ENCODE data around the gene NOTUM.
A peak's percentile ranks its signal among the peaks of the same experiment; 100 is the strongest.
"Not testable (repeated sequence)": the region's sequence is repeated elsewhere in the genome, so short reads cannot be mapped to it uniquely, and the experiment has no call there.

Gene NOTUM

DNA sequence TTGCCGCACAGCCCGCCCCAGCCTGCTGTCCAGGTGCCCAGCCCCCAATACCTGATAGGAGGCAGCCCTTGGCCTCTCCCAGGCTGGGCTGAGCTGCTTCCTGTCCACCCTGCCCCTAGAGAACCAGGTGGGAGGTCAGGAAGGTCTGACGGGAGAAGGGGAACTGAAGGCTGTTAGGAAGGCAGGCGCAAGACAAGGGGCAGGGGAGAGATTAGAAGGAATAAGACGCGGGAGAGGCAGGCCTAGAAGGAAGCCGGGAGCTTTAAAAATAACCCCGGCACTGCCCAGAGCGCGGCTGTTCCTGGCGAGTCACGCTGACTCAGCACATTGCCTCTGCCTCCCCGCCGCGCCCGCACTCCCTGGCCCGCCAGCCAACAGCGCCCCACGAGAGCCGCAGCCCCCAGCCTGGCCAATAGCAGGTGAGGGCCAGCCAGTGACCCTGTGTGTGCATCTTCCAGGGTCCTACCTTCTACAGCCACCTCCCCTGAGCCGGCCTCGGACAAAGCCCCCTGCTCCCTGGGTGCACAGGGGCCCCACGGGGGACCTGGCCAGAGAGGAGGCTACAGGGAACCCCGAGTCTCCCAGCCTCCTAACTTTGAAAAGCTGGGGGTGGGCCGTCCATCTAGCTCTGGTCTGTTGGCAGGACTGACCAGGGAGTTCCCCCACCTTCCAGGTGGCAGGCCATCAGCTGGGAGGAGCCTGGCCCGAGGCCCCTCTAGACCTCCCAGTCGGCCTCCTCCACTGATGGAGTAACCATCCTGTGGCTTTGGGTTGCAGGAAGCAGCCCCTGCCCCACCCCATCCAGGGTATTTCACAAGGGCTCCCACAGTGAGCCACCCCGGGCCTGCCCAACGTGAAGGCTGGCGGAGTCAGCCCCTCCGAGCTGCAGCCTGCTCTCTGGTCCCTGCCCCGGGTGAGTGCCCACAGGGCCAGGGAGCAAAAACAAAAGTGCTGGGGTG, 37.4 kb downstream of the NOTUM start:
- DNase-seq (ENCODE audit: low read depth): no peak

DNA sequence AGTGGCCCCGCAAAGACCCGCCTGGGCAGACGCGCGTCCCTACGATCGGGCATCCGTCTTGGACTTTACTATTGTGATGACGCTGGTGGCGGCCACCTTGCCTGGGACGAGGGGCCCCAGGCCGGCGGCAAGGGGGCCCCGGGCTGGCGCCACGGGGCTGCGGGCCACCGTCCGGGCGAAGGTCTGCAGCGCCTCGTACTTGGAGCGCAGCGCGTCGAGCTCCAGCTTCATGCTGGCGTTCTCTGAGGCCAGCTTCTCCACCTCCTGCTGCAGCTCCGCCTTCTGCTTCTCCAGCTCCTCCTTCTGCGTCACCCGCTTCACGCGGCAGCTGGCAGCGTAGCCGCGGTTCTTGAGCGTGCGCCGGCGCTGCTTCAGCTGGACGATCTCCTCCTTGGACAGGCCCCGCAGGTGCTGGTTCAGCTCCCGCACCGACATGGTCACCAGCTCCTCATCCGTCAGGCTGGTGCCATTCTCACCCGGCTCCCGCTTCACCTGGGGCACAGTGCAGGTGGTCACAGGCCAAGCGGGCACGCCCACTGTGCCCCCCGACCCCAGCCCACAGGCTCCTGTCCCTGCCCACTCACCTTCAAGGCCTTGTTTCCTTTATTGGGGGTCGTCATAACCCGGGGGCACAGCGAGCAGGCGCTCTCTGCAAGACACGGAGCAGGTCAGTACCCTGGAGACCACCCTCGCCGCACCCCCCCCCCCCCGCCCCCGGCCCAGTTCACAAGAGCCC, 38.3 kb downstream of the NOTUM start:
- no peak for DNase-seq (ENCODE audit: low read depth)

DNA sequence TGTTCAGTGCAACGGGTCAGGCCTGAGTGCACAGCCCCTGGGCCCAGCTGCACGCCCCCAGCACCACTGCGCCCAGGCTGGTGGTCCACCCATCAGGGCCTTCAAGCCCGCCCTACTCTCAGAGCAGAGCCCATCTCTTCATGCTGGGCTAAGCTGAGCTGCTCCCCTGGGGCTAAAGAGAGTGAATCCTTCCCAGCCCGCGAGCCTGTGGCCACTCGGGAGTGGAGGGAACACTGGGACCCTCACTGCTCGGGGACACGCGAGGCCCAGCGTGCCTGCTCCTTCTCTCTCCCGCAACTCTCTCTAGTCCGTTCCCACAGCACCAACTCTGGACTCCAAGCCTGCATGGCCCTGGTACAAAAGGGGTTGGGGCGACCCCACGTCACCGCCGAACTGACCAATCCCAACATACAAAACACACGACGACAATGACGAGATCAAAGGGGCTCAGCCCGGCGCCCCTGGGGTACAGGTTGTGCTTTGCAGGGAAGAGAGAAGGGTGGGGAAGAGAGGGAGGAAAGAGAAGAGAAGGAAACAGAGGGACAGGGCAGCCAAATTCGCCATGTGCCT, 38.9 kb downstream of the NOTUM start:
- no peak for DNase-seq (ENCODE audit: low read depth)

GRCh38 chr17:81921537-81921862, 39.5 kb downstream of the NOTUM start:
- DNase-seq (ENCODE audit: low read depth): no peak

GRCh38 chr17:81920612-81921536, 40.1 kb downstream of the NOTUM start:
- DNase-seq (ENCODE audit: low read depth): no peak

DNA sequence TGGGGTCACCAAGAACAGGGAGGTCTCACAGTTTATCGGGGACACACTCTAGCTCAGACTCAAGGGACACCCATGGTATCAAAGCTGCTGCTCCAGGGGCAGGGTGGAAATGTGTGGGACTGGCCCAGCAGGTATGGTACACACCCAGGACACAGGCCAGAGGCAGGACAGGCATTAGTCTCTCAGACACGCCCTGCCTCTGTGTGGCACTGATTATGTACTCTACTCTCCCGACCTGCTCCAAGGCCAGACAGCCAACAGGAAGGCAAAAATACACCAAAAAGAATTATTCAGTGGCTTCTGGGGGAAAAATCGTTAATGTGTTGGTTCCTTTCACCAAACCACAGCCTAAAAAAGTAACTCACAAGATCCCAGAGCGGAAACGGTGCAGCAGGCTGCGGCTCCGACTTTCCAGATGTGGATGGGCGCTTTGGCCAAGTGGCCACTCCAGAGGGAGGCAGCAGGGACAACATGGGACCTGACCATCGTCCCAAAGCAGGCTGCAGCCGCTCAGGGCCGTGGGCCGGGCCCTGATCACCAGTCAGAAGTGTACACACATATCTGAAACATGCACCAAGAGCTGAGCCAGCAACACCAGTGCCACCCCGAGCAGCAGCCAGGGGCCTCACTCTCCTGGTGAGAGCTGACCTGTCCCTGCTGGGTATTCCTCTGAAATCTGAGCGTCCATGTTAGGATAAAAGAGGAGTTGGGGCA, 42.0 kb downstream of the NOTUM start:
- DNase-seq (ENCODE audit: low read depth): no peak

GRCh38 chr17:81918333-81918669, 42.7 kb downstream of the NOTUM start:
- DNase-seq (ENCODE audit: low read depth): not testable (repeated sequence)

DNA sequence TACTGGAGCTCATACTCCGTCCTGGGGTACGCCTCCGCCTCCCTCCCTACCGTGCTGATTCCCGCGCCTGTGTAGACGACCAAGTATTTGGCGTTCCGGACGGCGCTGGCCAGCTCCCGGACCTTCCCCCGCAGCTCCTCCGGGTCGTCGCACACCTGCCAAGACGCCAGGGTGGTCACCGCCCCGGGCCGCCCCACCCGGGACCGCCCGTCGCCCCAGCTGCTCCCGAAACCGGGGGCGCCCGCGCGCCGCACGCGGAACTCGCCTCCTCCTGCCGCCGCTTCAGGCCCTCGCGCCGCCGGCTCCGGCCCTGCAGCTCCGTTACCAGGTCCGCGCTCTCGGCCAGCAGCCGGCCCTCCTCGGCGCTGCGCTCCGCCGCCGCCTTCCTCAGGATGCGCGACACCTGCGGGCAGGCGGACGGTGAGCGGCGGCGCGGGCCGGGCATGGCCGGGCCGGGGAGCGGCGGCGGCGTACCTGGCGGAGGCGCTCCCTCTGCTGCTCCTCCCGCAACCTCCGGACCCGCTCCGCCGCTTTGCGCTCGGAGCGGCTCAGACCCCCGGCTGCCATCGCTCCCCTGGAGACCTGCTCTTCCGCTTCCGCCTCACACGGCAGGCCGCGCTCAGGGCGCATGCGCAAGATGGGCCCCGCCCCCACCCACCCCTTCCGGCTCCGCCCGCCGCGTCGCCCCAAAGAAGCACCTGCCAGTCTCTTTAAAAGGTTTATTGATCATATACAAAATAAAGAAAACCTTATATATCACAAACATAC, 43.2 kb downstream of the NOTUM start, which contains the start of gene SIRT7:
SIRT7 (minus strand) TSS at position 612 of the 768 bp plus-strand sequence; CDS start at position 567, 45 bp downstream.
- DNase-seq (ENCODE audit: low read depth): no peak

DNA sequence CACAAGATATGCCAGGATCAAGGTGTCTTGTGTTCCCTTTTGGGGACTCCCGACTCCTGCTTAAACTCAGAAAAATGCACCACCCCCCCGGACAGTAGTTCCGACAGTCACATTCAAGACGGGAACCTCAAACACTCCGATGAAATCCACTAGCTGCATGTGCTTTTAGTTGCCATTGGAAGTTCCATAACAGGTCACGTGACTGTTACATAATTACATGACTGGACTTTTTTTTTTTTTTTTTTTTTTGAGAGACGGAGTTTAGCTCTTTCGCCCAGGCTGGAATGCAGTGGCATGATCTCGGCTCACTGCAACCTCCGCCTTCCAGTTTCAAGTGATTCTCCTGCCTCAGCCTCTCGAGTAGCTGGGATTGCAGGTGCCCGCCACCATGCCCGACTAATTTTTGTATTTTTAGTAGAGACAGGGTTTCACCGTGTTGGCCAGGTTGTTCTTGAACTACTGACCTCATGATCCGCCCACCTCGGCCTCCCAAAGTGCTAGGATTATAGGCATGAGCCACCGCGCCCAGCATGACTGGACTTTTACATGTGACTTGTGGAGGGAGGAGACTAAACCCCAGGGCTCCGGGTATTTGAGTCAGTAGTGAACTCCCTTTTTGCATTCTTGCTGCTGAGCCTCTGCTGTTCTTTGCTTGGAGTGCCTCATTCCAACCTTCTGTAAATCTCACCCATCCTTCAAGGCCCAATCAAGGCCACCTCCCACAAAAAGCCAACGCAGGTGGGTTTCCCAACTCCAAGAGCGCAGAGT, 44.6 kb downstream of the NOTUM start:
- DNase-seq (ENCODE audit: low read depth): peak; percentile 56

GRCh38 chr17:81915331-81915730, 45.7 kb downstream of the NOTUM start:
- no peak for DNase-seq (ENCODE audit: low read depth)

DNA sequence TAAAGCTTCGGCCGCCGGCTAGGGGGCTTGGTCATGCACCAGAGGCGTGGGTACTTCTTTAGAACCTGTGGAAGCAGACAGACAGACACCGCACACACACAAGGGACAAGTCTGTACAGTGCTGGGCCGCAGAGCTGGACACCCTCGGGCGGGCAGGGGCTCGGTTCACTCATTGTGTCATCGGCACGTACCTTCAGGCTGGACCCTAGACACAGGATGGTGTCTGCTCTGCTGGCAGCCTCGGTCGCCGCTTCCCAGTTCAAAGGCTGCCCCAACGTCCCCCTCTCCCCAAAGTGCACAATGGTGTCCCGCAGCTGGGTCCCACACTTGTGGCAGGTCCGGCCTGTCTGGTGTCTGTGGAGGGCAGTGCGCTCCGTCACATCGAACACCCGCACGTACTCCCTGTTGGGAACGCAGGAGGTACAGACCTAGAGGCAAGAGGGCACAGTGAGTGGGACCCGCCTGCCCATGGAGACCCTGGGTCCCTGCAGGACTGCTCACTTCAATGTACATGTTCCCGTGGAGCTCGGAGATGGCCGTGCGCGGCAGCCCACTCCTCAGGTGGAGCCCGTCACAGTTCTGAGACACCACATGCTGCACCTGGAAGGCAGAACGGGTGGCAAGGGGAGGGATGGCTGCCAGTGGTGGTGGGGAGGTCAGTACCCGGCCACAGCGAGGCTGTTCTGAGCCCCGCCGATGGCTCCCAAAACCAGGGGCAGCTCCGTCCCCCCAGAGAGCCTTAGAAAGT, 46.7 kb downstream of the NOTUM start:
- DNase-seq (ENCODE audit: low read depth): no peak

GRCh38 chr17:81913394-81914102, 47.4 kb downstream of the NOTUM start:
- no peak for DNase-seq (ENCODE audit: low read depth)

DNA sequence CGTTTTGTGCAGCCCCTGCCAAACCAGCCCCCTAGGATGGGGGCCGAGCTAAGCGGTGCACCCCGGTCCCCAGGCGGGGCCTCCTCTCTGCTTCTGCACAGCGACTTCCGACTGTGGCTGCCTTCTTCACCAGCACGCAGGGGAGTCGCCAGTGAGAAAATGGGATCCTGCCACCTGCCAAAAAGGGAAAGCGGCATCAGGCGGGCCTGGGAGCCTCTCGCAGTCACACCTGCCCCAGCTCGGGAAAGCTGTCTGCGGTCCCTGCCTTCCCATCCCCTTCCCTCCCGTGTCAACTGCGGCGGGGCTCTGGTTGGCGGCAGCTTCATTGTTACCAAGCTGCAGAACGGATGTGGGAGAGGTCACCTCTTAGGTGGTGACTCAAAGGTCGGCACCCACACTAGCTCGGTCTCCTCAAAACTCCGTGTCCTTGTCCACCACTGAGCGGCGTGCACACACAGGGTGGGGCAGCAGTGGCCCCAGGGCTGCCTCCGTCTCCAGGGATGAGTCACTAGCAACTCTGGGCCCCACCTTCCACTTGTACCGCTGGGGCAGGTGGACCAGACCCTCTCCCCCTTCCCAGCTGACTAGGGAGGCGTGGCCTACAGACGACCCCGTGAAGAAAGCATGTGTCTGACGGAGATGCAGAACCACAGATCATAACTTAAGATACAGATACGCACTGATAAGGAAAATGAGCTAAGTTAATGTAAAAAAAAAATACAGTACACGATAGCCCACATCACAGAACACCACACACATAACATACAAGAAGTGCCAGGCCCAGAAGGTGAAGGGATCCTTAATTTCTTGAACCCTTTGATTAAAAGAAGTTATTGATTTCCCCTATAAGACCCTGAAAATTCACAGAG, 48.3 kb downstream of the NOTUM start:
- DNase-seq (ENCODE audit: low read depth): no peak

DNA sequence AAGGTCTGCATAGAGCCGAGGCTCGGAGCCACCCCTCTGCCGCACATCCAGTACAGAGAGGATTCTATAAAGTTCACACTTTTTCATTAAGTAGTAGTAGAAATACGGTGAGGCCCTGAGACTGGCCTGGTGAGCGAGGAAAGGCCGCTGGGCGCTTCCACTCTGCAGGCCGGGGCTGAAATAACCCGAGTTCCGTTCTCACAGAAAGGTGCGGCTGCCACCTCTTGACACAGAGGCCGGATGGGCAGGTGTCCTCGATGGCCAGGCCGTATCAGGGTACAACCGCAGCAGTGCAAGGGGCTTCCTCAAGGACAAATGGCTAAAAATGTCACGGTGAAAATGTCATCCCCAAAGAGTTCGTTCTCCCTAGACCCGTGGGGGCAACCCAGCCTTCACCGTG, 49.0 kb downstream of the NOTUM start:
- no peak for DNase-seq (ENCODE audit: low read depth)

GRCh38 chr17:81911277-81911961, 49.6 kb downstream of the NOTUM start, which contains the start of gene PCYT2:
PCYT2 (minus strand) TSS chr17:81911399; CDS start chr17:81911355, 44 bp downstream.
- DNase-seq (ENCODE audit: low read depth): no peak

- DNase-seq (ENCODE audit: low read depth): no peak
Measured at GRCh38 chr17:81910840-81911276, 50.1 kb downstream of the NOTUM start.

All from HS-5 (cell line).